K562 (cell line): ENCODE results near the gene DPEP1. TPM values are rescaled to one million over a fixed set of nuclear protein-coding genes. Genes with fewer than 3 reads are reported as not detected.

Experiments
- ATF1 ChIP-seq, 2 experiments: fragments of 450-650 bp in 1 of 2; IDR thresholded peaks; 2 replicates each; pipeline ENCODE4 v1.6.1; 2016; ENCODE audit warnings: missing compliant biosample characterization in 1 of 2, missing genetic modification characterization in 1 of 2
- ATF4 ChIP-seq: fragments of 450-650 bp; formaldehyde crosslinking; IDR thresholded peaks from 2 replicates; pipeline ENCODE4 v1.4.0; 2022; ENCODE audit warnings: mild to moderate bottlenecking, moderate library complexity
- DACH1 ChIP-seq: fragments of 450-650 bp; IDR thresholded peaks from 2 replicates; pipeline ENCODE4 v1.6.1; 2018; ENCODE audit not compliant: partially characterized antibody
- E2F3 ChIP-seq: fragments of 250-450 bp; sonication (Bioruptor Pico); IDR thresholded peaks from 2 replicates; pipeline ENCODE4 v1.4.0; 2020; ENCODE audit warnings: mild to moderate bottlenecking
- ETV1 ChIP-seq: fragments of 450-650 bp; conservative IDR thresholded peaks from 2 replicates; pipeline ENCODE4 v1.6.1; 2016; ENCODE audit warnings: missing genetic modification characterization, control low read depth, low read depth, missing compliant biosample characterization
- KDM5B ChIP-seq: fragments of 200-600 bp; sonication (generic); IDR thresholded peaks from 2 replicates; pipeline ENCODE4 v1.6.1; 2012; ENCODE audit warnings: low read depth, mild to moderate bottlenecking, moderate library complexity, low read length, control low read depth, inconsistent platforms; ENCODE audit not compliant: insufficient replicate concordance
- L3MBTL2 ChIP-seq: fragments of 450-650 bp; IDR thresholded peaks from 2 replicates; pipeline ENCODE4 v1.6.1; 2016; ENCODE audit warnings: mild to moderate bottlenecking, moderate library complexity
- MYNN ChIP-seq, 2 experiments: sonication (generic); formaldehyde crosslinking in 1 of 2; IDR thresholded peaks; 2 replicates each; pipeline versions ENCODE4 v1.5.0 to v1.6.1; 2016 to 2020; ENCODE audit warnings: antibody characterized with exemption in 1 of 2, missing genetic modification reagents in 1 of 2
- RBM14 ChIP-seq: fragments of 200-400 bp; formaldehyde crosslinking; IDR thresholded peaks from 2 replicates; pipeline ENCODE4 v1.6.1; 2018; ENCODE audit warnings: low read depth, mild to moderate bottlenecking, low read length, moderate library complexity, borderline replicate concordance; ENCODE audit not compliant: insufficient read depth
- REST ChIP-seq, 2 experiments: fragments of 450-650 bp; formaldehyde crosslinking in 1 of 2; IDR thresholded peaks; 2 replicates each; pipeline versions ENCODE4 v1.4.0 to v1.6.1; 2014 to 2020; ENCODE audit warnings: mild to moderate bottlenecking in 2 of 2, borderline replicate concordance in 1 of 2, low read depth in 1 of 2
- SRSF3 ChIP-seq: fragments of 200-400 bp; formaldehyde crosslinking; IDR thresholded peaks from 2 replicates; pipeline ENCODE4 v1.6.1; 2016; ENCODE audit warnings: mild to moderate bottlenecking, low read length, moderate library complexity; ENCODE audit not compliant: insufficient read depth
- ZNF347 ChIP-seq: fragments of 450-650 bp; formaldehyde crosslinking; IDR thresholded peaks from 2 replicates; pipeline ENCODE4 v1.4.0; 2020; ENCODE audit warnings: low read depth, mild to moderate bottlenecking, moderate library complexity
- ZNF586 ChIP-seq: fragments of 450-650 bp; formaldehyde crosslinking; conservative IDR thresholded peaks from 2 replicates; pipeline ENCODE4 v1.4.0; 2020; ENCODE audit warnings: mild to moderate bottlenecking, moderate library complexity
- polyA plus RNA-seq, 8 experiments: library from polyadenylated mRNA; depleted of rRNA in 4 of 8; stranded (reverse) in 5 of 8; unstranded in 3 of 8; fragments of >200 nt; fragmentation: Nextera tagmentation in 2 of 8; fragmentation: Illumina TruSeq in 1 of 8; extraction: Ambion mirVana in 2 of 8; extraction: Trizol in 1 of 8; gene quantifications; 2 replicates each; pipeline versions ENCODE4 v1.2.1 to v1.2.3, GENCODE V29; 2011 to 2014; ENCODE audit warnings: inconsistent platforms in 1 of 8, missing spikeins in 1 of 8
- total RNA-seq, 7 experiments: library from RNA; depleted of rRNA in 6 of 7; stranded (reverse); fragments of >200 nt in 6 of 7; fragmentation: Illumina TruSeq in 2 of 7; extraction: Trizol in 2 of 7; gene quantifications; 2 replicates each; pipeline versions ENCODE4 v1.2.1 to v1.2.3, GENCODE V29; 2011 to 2021; ENCODE audit warnings: low replicate concordance in 1 of 7
- TF ChIP-seq, protein P1 (sequence below): sonication (generic); formaldehyde crosslinking; IDR thresholded peaks from 2 replicates; pipeline ENCODE4 v1.8.0; 2022; ENCODE audit warnings: missing genetic modification reagents, mild to moderate bottlenecking, borderline replicate concordance

DPEP1 gene
- total and polyA plus RNA-seq, 9 of the 15 experiments (the other 6 are each of a cell fraction or from before 2014, with no cell fraction given), result 0.14 to 0.31 (median 0.20) TPM; not detected in 6

DNA sequence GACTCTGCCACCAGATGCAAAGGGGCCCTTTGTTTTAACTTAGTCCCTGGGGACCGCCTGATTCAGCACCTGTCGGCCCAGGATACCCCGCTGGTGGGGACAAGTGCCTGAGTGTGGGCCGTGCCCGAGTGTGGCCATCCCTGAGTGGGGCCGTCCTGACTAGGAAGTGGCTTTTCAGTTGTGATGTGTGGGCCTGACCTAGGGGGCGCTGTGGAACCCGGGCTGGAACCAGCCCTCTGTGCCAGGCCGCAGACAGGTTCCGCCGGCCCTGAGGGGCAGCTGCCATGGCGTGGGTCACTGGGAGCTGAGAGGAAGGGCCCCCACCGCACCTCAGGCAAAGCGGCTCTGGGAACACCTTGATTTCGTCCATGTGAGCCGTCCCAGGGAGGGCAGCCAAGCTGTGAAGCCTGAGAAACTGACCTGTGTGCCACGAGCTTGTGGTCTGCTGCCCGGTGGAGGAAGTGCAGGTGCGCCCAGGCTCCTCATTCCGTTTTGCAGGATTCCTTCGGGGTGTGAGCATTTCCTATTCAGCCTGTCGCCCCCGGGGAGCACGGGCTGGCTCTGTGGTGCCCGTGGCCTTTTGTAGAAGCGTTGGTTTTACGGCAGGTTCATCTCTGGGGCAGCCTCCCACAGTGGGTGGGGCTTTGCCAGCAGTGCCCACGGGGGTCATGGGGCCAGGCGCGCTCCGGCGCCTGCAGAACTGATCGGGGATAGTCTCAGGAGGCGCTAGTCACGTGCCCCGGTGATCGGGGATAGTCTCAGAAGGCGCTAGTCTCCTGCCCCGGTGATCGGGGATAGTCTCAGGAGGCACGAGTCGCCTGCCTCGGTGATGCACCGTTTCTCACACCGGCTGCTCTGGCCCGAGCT lies 47.7 kb upstream of the DPEP1 start (continued):
- TF ChIP-seq REST (IDR thresholded peaks at IDR 0.05; ENCODE audit: borderline replicate concordance), result no peak
- no peak for TF ChIP-seq REST (CRISPR knock-in tag; IDR thresholded peaks at IDR 0.05; ENCODE audit: low read depth)
- no peak for TF ChIP-seq ATF4 (CRISPR knock-in tag)
- TF ChIP-seq RBM14, result 0 out of 2 replicates have a peak, but pooled peaks have one; percentile 30
- no peak for TF ChIP-seq ZNF347 (CRISPR knock-in tag)
- no peak for TF ChIP-seq DACH1
- TF ChIP-seq MYNN (IDR thresholded peaks at IDR 0.05), result peak; percentile 23; the same call in 1 of the 2 replicates
- no peak for TF ChIP-seq MYNN (CRISPR knock-in tag; IDR thresholded peaks at IDR 0.05)
- 0 out of 2 replicates have a peak, but pooled peaks have one; percentile 10 for TF ChIP-seq ZNF586 (CRISPR knock-in tag)
- 0 out of 2 replicates have a peak, but pooled peaks have one; percentile 13 for TF ChIP-seq E2F3 (CRISPR knock-in tag)
- TF ChIP-seq, protein P1, sequence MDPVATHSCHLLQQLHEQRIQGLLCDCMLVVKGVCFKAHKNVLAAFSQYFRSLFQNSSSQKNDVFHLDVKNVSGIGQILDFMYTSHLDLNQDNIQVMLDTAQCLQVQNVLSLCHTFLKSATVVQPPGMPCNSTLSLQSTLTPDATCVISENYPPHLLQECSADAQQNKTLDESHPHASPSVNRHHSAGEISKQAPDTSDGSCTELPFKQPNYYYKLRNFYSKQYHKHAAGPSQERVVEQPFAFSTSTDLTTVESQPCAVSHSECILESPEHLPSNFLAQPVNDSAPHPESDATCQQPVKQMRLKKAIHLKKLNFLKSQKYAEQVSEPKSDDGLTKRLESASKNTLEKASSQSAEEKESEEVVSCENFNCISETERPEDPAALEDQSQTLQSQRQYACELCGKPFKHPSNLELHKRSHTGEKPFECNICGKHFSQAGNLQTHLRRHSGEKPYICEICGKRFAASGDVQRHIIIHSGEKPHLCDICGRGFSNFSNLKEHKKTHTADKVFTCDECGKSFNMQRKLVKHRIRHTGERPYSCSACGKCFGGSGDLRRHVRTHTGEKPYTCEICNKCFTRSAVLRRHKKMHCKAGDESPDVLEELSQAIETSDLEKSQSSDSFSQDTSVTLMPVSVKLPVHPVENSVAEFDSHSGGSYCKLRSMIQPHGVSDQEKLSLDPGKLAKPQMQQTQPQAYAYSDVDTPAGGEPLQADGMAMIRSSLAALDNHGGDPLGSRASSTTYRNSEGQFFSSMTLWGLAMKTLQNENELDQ (CRISPR knock-in tag), result no peak
- peak; percentile 70 for TF ChIP-seq KDM5B
- TF ChIP-seq ETV1 (tag), result no peak
- no peak for TF ChIP-seq SRSF3
- TF ChIP-seq ATF1 (CRISPR knock-in tag; IDR thresholded peaks at IDR 0.05), result no peak
- TF ChIP-seq ATF1 (tag; IDR thresholded peaks at IDR 0.05), result 0 out of 2 replicates have a peak, but pooled peaks have one; percentile 4
- peak; percentile 60 for TF ChIP-seq L3MBTL2
